Left renal cortex interstitium (tissue), 4 donors: ENCODE measurements around the gene SLIT1. TPM values are rescaled to one million over a fixed set of nuclear protein-coding genes. Genes with fewer than 3 reads are reported as not detected.
"Not testable (repeated sequence)": the region's sequence is repeated elsewhere in the genome, so short reads cannot be mapped to it uniquely, and the experiment has no call there.

Source experiments
- DNase-seq, 4 donors: peaks; one replicate each; pipeline ENCODE4 v3.0.0-alpha.2; 2013; ENCODE audit warnings: low read depth in 4 of 4, low spot score in 2 of 4, missing footprints in 1 of 4
- polyA plus RNA-seq, 4 donors: library from polyadenylated mRNA; unstranded; fragments of 120-200 nt; gene quantifications; one replicate each; pipeline ENCODE4 v1.2.1, GENCODE V29; 2013; ENCODE audit not compliant: insufficient read length in 4 of 4

Gene SLIT1
- polyA plus RNA-seq, 4 donors: 5.8 to 9.7 (median 7.2) TPM

GRCh38 chr10:97090035-97090434 lies 95.7 kb downstream of the SLIT1 start:
- DNase-seq: no peak

DNA sequence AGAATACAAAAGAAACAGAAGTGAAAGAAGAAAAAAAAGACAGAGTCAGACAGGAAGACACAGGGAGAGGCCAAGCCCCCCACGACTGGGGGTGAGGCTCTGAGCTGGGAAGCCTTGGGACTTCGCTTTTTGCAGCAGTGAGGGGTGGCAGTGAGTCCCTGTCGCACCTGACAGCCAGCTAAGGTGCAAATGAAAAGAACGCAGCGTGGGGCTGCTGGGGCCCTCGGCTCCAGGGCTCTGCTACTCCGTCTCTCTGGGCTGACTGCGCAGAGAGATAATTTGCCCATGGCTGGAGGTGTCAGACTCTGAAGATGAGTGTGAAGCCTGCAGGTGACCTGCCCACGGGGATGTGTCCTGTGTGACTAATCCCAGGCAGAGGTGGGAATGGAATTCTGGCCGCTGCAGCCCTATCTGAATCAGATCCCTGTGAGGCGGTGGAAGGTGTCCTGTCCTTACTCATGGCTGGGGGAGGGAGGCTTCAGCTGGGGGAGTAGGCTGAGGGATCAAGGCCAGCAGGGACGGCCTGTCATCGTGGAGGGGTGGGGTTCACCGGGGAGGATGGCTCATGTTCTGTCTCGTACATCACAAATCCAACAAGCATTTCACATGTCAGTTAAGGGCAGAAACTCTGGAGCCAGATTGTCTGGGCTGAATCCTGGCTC lies 96.4 kb downstream of the SLIT1 start:
- DNase-seq: no peak

GRCh38 chr10:97087296-97087695 lies 98.5 kb downstream of the SLIT1 start:
- no peak for DNase-seq

DNA sequence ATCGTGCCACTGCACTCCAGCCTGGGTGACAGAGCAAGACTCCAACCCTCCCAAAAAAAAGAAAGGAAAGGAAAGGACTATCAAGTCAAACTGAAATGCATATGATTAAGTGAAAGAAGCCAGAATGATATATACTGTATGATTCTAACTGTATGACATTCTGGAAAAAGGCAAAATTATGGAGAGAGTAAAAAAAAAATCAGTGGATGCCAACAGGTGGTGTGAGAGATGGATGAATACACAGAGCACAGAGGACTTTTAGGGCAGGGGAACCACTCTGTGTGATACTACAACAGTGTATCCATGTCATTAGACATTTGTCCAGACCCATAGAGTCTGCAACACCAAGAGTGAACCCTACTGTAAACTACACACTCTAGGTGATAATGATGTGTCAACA lies 99.2 kb downstream of the SLIT1 start:
- no peak for DNase-seq

DNA sequence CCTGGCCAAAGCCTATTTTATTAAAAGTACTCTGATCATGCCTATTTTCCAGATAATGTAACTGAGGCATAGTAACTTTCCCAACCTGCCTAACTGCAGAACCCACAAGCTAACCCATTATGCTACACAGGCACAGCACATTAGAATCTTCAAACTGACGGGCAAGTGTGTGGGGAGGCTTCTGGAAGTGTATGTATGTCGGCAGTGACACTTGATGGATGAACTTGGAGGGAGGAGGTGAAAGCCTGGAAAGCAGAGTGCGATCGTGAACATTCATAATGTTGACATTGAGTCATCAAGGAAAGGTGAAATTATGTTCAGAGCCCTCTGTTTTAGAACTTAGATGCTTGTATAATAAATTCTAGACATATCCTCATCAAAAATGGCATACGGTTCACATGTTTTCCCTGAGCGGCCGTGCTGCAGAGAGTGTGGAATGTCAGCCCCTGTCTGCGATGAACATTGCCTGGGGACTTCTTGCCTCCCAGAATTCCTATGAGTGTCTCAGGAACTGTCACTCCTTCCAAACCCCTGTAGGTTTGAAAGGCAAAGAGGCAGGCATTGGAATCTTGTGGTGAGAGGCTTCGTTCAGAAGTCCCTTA lies 102.4 kb downstream of the SLIT1 start:
- no peak for DNase-seq

DNA sequence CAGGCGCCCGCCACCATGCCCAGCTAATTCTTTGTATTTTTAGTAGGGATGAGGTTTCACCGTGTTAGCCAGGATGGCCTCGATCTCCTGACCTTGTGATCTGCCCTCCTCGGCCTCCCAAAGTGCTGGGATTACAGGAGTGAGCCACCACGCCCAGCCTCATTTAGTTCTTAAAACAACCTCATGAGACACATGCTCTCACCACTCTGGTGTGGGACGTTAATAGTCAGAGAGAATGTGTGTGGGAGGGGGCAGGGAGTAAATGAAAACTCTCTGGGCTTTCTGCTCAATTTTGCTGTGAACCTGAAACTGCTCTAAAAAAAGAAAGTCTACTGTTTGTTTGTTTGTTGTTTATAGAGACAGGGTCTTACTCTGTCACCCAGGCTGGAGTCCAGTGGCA lies 103.2 kb downstream of the SLIT1 start:
- not testable (repeated sequence) for DNase-seq

GRCh38 chr10:97081621-97082235 lies 104.0 kb downstream of the SLIT1 start:
- peak in 1 of 4 donors; percentile 64 for DNase-seq

GRCh38 chr10:97080051-97080776 lies 105.5 kb downstream of the SLIT1 start:
- DNase-seq: no peak

DNA sequence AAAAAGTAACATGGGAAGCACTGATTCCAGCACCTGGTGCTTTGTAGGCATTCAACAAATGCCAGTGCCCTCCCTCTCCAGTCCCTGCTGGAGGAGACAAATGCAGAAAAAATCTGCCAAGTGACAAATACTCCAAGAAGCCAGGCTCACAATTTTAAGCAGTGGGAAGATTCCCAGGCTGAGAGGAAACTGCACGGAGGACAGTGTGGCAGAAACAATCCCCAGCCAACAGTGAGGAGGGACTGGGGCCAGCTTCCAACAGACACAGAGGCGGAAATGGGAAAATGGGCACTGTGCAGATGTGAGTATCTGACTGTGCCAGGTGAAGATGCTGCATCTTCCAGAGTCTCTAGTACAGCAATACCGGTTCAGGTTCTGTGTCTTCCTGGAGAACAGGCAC lies 106.3 kb downstream of the SLIT1 start:
- no peak for DNase-seq

DNA sequence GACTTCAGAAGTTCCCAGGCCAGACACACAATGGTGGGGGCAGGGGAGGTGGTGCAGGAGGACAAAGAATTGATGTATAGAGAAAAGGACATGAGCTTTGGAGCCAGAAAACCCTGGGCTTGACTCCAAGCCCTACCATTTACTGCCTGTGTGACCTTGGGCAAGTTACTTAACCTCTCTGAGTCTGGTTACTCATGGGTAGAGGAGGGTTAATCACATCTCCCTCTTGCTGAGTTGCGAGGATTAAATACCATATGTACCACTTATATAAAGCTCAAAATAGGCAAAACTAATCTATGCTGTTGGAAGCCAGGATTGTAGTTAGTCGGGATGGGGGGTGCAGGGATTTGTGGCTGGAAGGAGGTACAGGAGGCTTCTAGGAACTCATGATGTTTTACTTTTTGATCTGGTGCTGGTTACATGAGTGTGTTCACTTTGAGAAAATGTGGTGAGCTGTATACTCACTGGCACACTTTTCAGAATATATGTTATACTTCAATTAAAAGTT lies 106.8 kb downstream of the SLIT1 start:
- DNase-seq: no peak

- no peak for DNase-seq
Measured at GRCh38 chr10:97078261-97078937, 107.4 kb downstream of the SLIT1 start.

DNA sequence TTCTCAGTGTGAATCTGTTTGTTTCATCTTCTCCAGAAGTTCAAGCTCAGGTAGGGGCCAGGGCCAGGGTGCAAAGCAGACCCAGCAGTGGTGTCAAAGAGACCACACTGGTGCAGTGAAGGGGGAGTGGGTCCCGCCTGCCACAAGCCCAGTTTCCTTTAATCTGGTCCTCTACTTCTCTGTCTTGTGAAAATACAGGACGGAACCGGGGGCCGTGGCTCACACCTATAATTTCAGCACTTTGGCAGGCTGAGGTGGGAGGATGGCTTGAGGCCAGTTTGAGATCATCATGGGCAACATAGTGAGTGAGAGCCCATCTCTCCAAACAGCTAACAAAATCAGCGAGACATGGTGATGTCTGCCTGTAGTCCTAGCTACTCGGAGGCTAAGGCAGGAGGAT lies 109.0 kb downstream of the SLIT1 start:
- DNase-seq: no peak

DNA sequence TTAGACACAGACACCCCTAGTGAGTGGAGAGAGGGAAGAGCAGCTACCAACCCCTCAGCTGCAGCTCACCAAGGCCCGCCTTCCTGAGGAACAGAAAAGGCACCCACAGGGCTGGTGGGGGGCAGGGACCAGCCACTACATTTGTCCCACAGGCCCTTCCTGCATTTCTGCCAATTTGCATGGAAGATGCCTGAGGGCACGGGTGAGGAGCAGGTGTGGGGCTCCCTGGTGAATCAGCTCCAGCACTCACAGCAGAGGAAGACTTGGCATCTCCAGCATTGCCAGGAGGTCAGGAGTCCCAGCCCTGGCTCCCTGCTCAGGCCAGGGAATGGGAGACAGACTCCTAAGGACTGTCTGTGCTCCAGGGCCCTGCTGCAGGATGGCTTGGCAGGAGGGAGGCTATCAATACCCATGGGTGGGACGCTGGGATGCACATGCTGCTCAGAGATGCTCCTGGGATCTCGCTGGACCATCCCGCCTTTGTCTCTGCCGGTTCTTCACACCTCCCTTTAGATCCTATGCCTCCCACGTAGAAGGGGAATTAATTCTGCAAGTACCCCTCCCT lies 109.7 kb downstream of the SLIT1 start:
- DNase-seq: no peak

GRCh38 chr10:97075421-97075820 lies 110.3 kb downstream of the SLIT1 start:
- DNase-seq: no peak

DNA sequence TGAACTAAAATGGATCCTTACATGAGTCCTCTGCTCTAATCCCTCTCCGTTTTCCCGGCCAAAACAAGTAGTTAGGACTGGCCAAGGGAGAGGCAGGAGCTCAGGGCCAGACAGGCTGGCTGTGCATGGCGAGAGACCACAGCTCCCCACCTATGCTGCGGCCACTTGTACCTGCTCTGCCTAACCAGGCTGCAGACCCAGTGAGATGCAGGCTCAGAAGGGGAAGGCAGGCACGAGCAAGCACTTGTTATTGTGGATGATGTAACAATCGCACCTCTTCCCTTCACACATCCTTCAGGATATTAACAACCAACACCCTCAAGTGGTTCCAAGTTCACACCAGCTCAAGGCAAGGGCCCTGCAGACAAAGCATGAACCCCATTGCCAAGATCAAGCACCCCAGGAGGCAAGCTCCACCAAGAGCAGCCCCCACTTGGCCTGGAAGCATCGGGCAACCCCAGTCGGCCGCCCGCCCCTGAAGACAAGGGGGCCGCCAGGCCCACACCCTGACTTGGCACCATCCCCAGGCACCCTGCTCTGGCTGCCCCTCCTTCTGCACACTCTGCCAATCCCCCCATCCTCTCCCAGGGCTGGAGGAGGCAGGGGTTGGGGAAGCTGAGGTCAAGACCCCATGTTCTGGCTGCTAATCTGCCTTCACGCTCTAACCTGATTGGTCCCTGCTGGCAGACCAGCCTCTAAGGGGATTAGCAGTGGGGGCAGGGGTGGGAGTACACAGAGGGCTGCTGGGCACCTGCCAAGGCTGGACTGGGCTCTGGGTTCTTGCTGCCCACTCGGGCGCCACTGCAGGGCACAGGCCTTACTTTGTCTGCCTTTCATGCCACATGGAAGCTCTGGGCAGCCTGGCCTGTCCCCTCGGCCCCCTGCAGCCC lies 111.3 kb downstream of the SLIT1 start:
- DNase-seq: no peak

DNA sequence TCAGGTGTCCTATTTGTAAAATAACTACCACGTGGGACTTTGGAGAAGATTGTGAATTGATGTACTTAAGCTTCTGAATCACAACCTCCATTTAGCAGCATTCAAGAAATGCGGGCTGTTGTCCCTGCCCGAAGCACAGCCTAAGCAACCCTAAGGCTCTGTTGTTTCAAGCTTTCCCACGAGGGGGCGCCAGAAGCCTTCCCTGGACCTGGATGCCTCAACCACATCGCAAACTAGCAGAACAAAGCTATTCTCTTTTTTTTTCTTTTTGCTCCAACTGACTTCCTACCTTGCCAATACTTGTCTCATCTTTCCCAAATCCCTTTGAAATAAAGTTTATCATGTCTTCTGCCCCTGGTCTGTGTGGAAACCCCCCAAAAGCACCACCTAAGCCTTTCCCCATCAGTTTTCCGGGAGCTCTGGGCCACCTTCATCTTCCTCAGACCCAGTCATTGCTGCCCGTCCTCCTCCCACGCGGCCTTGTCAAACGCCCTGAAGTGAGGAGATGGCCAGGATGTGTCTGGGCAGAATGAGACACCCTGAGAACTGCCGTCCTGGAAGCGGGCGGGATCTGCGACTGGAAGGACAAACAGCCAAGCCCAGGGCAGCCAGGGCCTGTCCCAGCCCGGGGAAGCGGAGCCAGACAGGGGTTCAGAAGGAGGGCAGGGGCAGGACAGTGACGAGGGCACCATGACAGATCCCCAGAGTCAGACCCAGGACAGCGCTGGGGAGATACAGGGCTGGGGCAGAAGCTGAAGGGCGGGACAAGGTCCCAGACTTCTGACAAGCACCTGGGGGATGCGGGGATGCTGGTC lies 112.7 kb downstream of the SLIT1 start:
- DNase-seq: peak in 1 of 4 donors; percentile 67

DNA sequence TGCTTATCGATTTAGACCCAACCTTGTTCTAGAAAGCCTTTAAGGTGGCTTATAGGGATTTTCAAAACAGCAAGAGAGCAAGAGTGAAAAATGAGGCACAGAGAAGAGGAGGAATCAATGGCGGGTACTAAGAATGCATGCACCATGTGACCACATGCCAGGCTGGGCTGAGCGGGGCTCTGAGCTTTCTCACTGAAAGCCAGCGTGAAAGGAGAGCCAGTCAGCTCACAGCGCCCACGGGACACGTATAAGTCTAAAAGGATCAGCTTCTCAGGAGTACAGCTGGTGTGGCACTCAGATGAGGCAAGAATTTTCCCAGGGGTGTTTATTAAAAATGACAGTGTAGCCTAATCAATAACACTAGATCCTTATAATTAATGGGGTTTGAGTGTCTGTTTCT lies 114.3 kb downstream of the SLIT1 start:
- DNase-seq: no peak

DNA sequence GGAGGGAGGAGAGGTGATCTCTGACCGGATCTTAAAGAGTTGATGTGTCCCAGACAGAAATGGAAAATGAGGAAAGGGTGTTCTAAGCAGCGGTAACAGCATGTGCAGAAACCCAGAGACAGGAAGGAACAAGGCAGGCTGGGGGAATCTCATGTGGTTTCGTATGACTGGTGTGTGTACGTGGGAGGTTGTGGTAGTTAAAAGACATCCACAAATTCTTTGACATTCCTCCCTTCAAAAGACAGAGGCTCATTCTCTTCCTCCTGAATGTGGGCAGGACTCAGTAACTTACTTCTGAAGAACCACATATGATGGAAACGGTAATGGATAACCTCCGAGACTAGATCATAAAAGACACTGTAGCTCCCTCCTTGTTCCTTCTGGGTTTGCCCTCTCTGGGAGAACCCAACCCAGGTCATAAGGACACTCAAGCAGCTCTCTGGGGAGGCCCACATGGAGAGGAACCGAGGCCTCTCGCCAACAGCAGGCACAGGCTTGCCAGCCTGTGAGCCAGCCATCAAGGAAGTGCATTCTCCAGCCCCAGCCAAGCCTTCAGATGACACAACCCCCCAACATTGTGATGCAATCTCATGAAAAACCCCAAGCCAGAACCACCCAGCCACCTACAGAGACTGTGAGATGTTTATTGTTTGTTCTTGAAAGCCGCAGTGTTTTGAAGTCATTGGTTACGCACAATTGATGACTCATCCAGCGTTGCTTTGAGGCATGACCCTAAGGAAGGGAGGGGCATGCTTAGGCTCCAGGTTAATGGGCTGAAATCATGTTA lies 116.0 kb downstream of the SLIT1 start:
- no peak for DNase-seq
